DMS 273 (cell line): Measurements from ENCODE around the gene GCC2.
"Not testable (repeated sequence)": the region's sequence is repeated elsewhere in the genome, so short reads cannot be mapped to it uniquely, and the experiment has no call there.

Experiments
- DNase-seq: peaks from one replicate; lab custom pipeline; 2025; ENCODE audit not compliant: unreplicated experiment; lab: John Stamatoyannopoulos, UW

The GCC2 gene

DNA sequence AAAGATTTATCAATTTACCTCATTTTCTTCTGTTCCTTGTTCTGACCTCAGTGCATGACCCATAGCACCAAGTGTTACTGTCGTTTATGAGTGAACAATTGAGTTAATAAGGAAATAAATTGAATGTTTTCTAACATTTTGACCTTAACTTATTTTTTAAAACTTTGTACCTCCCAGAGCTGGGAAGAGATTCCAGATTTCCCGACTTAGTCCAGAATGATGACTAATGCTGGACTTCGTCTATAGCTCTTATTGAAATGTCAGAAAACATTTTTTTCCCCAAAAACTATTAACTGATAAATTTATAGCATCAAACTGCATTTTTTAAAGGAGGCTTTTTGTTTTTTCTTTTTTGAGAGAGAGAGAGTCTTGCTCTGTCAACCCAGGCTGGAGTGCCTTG is 63.4 kb downstream of the GCC2 start:
- not testable (repeated sequence) for DNase-seq

DNA sequence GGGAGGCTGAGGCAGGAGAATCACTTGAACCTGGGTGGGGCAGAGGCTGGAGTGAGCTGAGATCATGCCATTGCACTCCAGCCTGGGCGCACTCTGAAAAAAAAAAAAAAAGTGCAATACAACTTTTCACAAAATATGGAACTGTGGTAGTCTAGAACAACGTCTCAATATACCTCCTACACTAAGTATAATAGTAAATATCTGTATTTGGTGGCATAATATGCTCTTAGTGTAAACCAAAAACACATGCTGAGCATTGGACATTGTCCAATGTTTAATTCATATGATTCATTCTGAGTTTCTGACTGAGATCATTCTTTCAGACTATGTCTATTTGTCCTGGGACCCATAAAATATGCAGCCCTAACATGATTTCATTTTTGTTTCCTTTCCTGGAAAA is 65.5 kb downstream of the GCC2 start:
- DNase-seq, result not testable (repeated sequence)

DNA sequence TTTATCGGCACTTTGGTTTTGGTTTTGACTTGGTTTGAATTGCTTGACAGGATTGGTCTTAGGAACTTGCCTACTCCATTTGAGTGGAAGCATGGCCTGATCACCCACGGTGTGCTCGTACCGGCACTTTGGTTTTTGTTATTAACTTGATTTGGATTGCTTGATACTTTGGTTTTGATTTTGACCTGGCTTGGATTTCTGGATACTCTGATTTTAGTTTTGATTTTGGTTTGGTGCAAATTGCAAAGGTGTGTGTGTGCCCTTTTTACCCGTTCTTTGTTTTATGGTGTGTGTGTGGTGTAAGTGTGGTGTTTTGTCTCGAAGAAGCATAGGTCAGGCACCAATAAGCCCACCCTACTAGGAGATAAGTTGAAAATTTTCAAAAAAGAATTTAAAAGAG is 75.7 kb downstream of the GCC2 start:
- DNase-seq, result not testable (repeated sequence)

DNA sequence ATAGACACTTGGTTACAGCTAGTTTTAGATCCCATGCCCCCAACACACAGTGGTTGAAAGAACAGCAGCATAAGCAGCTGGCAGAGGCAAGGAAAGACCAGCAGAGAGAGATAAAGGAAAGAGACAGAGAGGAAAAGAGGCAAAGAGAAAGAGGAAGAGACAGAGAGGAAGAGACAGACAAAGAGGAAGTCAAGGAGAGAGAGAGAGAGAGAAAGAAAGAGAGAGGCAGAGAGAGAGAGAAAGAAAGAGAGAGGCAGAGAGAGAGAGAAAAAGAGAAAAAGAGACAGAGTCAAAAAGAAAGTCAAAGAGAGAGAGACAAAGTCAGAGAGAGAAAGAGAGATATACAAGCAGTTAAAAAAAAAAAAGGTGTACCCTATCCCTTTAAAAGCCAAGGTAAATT is 76.3 kb downstream of the GCC2 start:
- not testable (repeated sequence) for DNase-seq

DNA sequence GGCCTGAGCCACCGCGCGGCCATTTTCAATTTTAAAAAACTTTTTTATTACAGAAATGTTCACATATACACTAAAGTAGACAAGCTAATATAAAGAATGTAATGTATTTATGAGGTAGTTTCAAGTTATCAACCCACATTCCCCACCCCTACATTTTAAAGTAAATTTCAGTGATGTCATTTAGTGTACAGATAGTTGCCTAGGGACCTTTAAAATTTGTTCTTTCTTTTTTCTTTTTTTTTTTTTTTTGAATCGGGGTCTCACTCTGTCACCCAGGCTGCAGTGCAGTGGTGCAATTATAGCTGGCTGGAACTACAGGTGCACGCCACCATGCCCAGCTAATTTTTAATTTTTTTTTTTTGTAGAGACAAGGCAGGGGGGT is 82.7 kb downstream of the GCC2 start:
- no peak for DNase-seq

DNA sequence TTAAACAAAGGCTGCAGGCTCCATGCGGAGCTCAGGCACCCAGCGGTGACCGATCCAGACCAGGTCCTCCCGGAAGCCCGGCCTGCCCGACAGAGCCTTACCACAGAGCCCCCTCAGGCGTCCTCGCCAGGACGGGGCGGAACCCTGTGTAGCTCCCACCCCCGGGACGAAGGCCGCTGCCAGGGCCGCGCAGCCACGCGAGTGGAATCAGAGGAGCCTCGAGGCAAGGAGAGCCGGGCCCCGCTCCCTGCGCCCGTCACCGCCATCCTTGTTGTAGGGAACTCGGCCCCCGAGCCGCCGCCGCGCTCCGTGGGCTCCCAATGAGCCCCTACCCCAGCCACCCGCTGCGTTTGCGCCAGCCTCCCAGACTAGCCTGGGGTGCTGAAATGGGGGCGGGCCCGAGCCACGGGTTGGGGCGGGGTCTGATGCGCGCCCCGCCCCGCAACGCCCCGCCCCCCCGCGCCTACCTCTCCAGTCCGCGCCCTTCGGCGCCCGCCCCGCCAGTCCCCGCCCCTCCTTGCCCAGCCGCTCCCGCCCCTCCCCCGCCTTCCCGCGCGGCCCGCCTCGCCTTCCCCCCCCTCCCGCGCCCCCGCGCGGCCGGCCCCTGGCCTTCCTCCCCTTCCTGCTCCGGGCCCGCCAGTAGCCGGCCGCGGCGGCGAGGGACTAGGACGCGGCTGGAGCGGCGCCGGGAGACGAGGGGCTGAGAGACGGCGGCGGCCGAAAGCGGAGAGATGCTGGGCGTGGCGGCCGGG is 85.0 kb downstream of the GCC2 start, which contains the start of gene LIMS1:
Gene LIMS1 (plus strand): TSS at position 639 of the 752 bp plus-strand sequence. CDS start 93 bp downstream, at position 732.
- DNase-seq, result peak; percentile 94

DNA sequence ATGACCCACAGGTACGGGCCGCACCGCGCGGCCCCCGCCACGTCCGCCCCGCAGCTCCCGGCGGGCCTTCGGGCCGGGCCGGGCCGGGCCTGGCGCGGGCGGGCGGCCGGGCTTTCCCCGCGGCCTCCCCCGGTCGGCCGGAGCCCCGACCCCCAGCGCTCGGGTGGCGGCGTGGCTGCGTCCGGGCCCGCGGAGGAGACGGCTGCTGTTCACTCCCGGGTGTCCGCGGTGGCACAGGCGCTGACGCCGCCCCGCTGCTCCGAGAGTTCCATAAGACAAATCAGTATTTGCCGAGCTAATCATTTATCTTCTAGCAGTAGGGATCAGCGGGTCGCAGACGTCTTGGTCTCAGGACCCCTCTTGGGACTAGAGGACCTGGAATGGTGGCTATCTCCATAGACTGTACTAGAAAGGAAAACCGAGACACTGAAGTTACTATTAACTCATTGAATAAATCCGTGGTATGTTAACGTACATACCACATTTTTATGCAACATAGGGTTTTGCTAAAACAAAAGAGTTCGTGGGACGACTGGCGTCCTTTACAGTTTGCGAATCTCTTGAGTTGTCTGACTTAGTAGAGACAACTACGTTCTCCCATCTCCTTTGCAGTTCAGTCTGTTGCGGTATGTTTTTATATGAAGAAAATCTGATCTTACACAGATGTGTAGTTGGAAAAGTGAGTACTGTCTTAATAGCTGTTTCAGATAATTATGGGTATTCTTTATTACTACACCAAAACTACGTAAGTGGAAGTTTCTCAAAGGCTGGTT is 85.8 kb downstream of the GCC2 start:
- peak; percentile 71 for DNase-seq

DNA sequence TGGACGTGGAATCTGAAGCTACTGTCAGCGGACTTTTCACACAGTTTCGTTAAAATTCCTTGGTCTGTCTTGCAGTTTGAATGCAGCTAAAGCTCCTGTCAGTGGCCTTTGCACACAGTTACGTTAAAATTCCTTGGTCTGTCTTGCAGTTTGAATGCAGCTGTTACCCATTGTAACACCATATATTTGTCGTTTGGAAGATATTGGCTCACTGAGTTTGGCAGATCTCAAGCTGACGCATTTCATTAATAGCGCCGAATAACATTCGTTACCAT is 86.3 kb downstream of the GCC2 start:
- peak; percentile 31 for DNase-seq

DNA sequence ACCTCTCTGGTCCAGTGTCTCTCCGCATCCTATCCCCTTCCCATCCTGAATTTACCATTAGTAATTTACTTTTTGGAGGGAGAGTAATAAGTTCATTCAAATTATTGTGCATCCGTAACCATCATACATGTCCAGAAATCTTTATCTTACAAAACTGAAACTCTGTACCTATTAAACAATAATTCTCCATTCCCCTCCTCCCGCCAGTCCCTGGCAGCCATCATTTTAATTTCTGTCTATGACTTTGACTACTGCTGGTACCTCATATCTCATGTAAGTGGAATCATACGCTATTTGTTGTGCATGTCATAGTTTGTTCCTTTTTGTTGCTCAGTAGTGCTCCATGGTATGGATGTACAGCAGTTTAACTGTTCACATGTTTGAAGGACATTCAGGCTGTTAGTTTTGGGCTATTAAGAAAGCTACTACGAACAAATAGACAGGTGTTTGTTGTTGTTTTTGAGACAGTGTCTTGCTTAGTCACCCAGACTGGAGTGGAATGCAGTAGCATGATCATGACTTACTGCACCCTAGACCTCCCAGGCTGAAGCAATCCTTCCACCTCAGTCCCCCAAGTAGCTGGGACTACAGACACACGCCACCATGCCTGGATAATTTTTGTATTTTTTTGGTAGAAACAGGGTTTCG is 87.3 kb downstream of the GCC2 start:
- DNase-seq, result no peak

DNA sequence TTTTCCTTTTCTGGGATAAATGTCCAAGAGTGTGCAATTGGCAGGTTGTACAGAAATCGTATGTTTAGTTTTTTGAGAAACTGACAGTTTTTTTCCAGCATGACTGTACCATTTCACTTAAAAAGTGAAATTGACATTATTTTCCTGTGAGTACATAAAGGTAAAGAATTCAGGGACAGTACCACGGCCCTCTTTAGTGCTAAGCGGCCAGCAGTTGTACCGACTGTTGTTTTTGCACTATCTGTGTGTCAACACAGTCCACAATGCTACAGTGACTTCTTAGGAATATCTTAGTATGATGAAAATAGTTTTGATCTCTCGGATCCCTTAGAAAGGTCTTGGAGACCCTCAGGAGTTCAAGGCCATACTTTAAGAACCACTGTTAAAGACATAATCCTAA is 87.9 kb downstream of the GCC2 start:
- no peak for DNase-seq

DNA sequence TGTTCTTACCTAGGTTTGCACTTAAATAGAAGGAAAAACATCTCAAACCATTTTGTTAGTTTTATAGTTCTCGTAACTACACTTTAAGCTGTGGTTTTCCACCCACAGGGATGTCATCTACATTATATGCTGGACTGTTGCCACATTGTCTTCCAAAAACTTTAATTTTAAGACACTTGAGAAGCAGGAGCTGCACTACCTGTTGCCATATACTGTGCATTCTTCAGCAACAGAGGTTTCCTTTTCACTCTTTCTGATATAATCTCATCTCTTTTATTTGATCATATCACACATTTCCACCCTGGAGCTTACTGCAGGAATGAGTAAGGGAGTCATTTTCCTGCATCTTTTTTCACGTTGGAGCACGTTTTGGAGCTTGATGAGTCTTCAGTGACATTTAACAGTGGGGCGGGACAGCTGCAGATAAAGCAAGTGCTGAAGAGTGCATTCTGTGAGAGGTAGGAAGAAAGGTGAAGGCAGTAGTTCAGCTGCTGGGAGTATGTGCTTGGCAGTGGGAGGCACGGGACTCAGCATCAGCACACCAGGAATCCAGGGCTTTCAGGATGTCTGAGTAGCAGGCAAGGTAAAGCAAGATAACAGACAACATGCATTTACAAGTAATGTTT is 89.1 kb downstream of the GCC2 start:
- DNase-seq, result no peak

DNA sequence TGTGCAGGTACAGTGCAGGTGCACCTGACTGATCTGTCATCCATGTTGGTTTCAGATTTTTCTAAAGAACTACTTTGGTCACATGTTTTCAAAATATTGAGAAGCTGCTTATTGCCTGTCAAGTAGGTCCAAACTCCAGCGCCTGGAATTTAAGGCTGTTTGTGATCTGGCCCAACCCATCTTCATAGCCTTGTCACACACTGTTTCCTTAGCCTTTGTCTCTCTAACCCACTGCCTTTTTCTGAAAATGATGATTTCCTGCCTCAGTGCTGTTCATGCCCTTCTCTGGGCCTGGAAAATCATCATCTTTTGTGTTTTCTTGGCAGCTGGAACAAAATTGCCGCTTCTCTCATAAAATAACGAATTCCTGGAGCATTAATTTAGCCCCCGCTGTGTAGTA is 92.4 kb downstream of the GCC2 start:
- DNase-seq, result no peak

DNA sequence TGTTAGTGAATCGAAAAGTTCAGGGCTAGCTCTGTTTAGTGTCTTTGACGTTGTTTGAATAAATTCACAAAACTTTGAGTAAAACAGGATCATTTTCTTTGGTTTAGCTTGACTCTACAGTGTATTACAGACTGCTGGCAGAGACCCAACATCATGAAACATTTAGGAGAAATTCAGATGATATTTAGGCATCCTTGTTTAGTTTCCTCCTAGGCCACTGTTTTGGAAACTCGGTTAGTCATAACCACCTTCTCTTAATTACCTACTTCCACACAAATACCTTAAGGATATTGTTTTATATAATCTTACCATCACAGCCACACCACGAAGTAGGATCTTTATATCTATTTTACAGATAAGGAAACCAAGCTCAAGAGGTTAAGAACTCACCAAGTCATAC is 93.1 kb downstream of the GCC2 start:
- no peak for DNase-seq

DNA sequence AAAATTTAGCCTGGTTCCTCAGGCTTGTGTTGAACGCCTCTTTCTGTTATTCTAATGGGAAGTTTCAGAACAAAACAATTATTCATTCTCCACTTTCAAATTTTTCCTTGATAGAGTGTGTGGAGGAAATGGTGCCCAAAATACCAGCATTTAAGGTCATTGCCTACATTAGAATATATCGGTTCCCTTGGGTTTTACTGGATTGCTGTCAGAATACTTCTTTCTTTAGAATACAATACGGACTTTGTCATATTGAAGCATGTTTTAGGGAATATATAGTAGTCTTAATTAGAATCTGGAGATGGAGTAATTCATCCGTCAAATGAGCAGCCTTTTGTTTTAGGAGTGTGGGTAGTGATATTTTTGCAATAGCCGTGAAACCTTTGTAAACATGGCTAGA is 98.6 kb downstream of the GCC2 start:
- no peak for DNase-seq

DNA sequence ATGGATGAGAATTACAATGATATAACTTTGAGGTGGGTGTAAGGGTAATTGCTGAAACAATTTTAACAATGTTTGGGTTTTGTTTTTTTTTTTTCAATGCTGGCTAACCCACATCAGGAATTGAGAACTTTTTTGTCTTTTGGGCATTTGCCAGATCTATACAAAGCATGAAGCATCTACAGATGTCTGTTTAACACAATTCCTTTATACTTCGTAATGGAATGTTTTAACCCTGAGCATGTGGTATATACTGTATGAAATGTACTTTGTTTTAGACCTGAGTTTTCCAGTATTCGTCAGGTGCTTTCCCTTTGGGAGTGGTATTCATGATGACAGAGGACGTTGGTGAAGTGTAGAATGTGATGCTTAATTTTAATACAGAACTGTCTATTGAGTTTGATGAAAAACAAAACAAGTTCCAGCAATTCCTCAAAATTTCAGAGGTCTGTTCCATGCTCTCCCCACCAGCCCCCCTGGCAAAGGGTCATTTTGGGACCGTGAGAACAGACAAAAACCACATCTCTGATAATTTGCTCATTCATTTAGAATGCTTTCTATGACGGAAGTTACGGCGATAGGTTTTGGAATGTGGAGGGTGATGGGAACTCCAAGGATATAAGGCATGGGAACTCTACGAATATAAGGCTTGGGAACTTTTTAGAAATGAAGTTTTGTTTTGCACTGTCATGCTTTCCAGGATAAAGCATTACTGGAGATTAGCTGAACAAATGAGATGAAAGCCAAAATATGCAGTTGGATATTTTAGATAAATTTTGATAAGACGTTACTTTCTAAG is 99.4 kb downstream of the GCC2 start:
- DNase-seq, result no peak

DNA sequence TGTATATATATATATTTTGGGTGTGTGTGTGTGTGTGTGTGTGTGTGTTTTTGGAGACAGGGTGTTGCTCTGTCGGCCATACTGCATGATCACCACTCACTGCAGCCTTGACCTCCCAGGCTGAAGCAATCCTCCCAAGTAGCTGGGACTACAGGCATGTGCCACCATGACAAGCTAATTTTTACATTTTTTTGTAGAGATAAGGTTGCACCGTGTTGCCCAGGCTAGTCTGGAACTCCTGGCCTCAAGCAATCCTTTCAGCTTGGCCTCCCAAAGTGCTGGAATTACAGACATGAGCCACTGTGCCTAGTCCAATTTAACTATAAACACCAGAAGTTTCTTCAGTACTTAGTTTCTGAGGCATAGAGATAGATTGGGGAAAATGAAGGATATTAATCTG is 103.6 kb downstream of the GCC2 start:
- no peak for DNase-seq

DNA sequence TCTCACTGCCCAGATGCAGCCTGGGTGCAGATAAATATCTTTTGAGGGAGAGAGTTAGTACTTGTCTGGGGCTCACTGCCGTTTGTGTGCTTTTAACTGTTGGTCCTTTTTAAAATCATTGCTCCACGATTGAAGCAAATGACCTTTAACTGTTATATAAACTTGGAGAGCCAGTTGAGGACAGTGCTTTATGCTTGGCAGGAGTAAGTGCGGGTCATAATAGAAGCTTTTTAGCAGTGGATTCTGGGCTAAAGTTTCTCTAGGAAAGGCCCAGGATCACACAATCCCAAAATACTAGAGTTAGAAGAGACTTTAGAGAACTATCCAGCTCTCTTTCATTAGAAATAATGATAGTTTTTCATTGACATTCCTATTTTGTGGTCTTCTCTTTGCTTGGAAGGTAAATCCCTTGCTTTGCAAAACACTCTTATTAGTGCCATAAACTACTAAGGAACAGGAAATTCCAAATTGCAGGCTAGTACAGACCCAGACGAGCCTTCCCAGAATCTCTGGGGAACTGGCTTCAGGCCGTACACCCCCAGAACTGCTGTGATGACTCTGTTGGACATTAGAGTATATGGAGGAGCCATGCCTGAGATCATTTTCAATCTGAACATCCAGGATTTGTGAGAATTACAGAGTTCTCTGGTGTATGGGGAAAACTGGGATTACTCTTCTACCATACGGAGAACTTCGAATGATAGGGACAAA is 104.4 kb downstream of the GCC2 start:
- no peak for DNase-seq

DNA sequence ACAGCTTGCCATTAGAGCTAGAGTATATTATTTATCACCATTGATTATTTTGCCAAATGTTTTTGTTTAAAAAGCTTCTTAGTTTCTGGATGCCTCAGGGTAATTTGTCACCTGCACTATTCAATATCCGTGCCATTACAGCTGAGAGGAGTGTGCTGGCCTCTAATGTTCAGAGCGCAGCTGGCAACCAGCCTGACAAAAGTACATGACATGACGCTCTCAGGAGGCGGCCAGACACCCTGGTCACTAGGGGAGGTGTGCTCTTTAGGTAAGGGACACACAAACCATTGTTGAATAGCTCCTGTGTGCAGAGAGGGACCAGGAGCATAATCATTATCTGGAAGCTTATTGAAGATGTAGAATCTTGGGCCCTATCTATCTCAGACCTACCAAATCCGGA is 105.5 kb downstream of the GCC2 start:
- DNase-seq, result no peak

DNA sequence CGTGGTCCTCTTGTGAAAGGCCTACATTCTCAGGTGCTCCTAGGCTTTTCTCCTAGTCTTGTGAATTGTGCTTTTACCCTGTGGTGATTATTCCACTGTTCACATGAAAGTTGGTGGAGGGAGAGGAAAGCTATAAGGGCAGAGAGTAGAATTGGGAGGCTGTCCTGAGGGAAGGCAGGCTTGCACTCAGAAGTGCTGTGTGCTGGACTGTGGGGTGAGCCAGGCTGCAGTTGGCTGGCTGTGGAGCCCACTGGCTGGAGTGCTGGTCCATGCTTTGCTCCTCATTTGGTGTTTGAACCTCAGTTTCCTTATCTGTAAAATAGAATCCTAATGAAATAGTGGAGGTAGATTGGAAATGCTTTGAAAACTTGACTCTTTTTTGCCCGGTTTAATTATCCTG is 106.6 kb downstream of the GCC2 start:
- DNase-seq, result no peak

DNA sequence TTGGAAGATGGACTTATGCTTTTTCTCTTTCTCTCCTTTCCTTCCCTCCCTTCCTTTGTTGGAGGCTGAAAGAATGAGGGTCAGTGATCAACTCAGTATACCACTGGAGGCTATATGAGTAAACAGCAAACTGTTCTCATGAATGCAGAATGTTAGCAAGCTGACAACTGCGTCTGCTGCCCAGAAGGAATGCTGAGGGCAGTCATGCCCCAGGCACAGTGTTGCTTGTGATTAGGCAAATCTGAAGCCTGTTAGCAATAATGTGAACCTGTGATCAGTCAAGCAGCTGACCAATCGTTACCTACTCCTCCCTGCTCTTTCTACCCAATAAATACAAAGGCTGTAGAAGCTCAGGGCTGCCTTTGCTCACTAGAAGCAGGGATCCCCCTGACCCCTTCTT is 107.6 kb downstream of the GCC2 start:
- not testable (repeated sequence) for DNase-seq
